PC-9 (cell line): Measurements from ENCODE around the gene NTM. TPM values are rescaled to one million over a fixed set of nuclear protein-coding genes. Genes with fewer than 3 reads are reported as not detected.

ENCODE experiments used
- BruUV-seq: library from RNA; stranded (reverse); fragments of 400-500 nt; replicated peaks from 2 replicates; lab custom pipeline; 2021; lab: Mats Ljungman, UMichigan
- CTCF ChIA-PET: fragments of 300-600 bp; sonication (Branson Sonifier 250); formaldehyde crosslinking; loops from one replicate; lab custom pipeline; 2022; ENCODE audit warnings: antibody characterized with exemption; lab: Charles Lee
- POLR2A ChIA-PET: fragments of 300-600 bp; sonication (Branson Sonifier 250); formaldehyde crosslinking; loops from one replicate; lab custom pipeline; 2022; ENCODE audit warnings: antibody characterized with exemption; ENCODE audit not compliant: unreplicated experiment; lab: Charles Lee
- DNase-seq, 2 experiments: peaks; one replicate each; pipeline versions ENCODE4 v3.0.0 to v3.0.0-alpha.2; 2015 to 2022; ENCODE audit warnings: mixed read lengths in 1 of 2
- H2AFZ ChIP-seq: fragments of 200-600 bp; sonication (generic); 2 replicates; pipeline ENCODE4 v1.8.1; 2017; ENCODE audit warnings: antibody characterized with exemption
- H3F3A ChIP-seq: fragments of 200-600 bp; sonication (generic); 2 replicates; pipeline ENCODE4 v1.8.1; 2017; ENCODE audit warnings: antibody characterized with exemption, mild to moderate bottlenecking, low read depth; ENCODE audit not compliant: insufficient read depth
- H3K27ac ChIP-seq: fragments of 200-600 bp; sonication (generic); 2 replicates; pipeline ENCODE4 v1.6.1; 2016; ENCODE audit warnings: mixed run types
- H3K27me3 ChIP-seq: fragments of 200-600 bp; sonication (generic); 2 replicates; pipeline ENCODE4 v1.6.1; 2016; ENCODE audit warnings: low read depth, mixed run types; ENCODE audit not compliant: insufficient read depth
- H3K36me3 ChIP-seq: fragments of 200-600 bp; sonication (generic); 2 replicates; pipeline ENCODE4 v1.6.1; 2016; ENCODE audit warnings: low read depth, mixed run types
- H3K4me1 ChIP-seq: fragments of 200-600 bp; sonication (generic); replicated peaks from 2 replicates; pipeline ENCODE4 v1.6.1; 2016; ENCODE audit warnings: mixed run types; ENCODE audit not compliant: insufficient read depth
- H3K4me2 ChIP-seq: fragments of 200-600 bp; sonication (generic); 2 replicates; pipeline ENCODE4 v1.6.1; 2017; ENCODE audit warnings: mixed run types
- H3K4me3 ChIP-seq: fragments of 200-600 bp; sonication (generic); 2 replicates; pipeline ENCODE4 v1.6.1; 2016; ENCODE audit warnings: mixed run types
- H3K79me2 ChIP-seq: fragments of 200-600 bp; sonication (generic); 2 replicates; pipeline ENCODE4 v1.6.1; 2017; ENCODE audit warnings: low read depth, mixed run types
- H3K9me2 ChIP-seq: fragments of 200-600 bp; sonication (generic); 2 replicates; pipeline ENCODE4 v1.8.1; 2017; ENCODE audit warnings: mild to moderate bottlenecking; ENCODE audit not compliant: insufficient read depth
- H3K9me3 ChIP-seq: fragments of 200-600 bp; sonication (generic); 2 replicates; pipeline ENCODE4 v1.8.1; 2016; ENCODE audit warnings: low read depth; ENCODE audit not compliant: insufficient read depth
- H4K20me1 ChIP-seq: fragments of 200-600 bp; sonication (generic); 2 replicates; pipeline ENCODE4 v1.8.1; 2017; ENCODE audit not compliant: insufficient read depth
- CTCF ChIP-seq: fragments of 200-600 bp; sonication (generic); conservative IDR thresholded peaks from 2 replicates; pipeline ENCODE4 v1.6.1; 2017; ENCODE audit warnings: mixed run types, antibody characterized with exemption, mild to moderate bottlenecking, moderate library complexity
- EZH2 ChIP-seq: fragments of 200-600 bp; sonication (generic); IDR thresholded peaks from 2 replicates; pipeline ENCODE4 v1.8.0; 2017; ENCODE audit warnings: antibody characterized with exemption, low read depth
- intact Hi-C: fragments of 100-400 bp; cut with micrococcal nuclease; formaldehyde crosslinking; loops from one replicate; pipeline ENCODE4 v1.10.0; 2022; ENCODE audit not compliant: unreplicated experiment
- total RNA-seq: library from RNA; stranded (reverse); gene quantifications from 2 replicates; pipeline ENCODE4 v1.2.3, GENCODE V29; 2021

NTM gene
- total RNA-seq, 1 experiment from 2014 or later: not detected

- Histone ChIP-seq H3K9me3 (no peaks in the 10 kb centered on the region), H3K4me2 (no peak overlapping the region), H3K27me3 (peaks cover 27% of the 10 kb centered on the region; the same call in 1 of the 2 replicates), H3F3A (no peaks in the 10 kb centered on the region), H4K20me1 (no peaks in the 10 kb centered on the region), H3K4me1 (no peaks in the 10 kb centered on the region), H3K79me2 (no peaks in the 10 kb centered on the region), H3K4me3 (no peak overlapping the region), H2AFZ (no peak overlapping the region), H3K36me3 (no peaks in the 10 kb centered on the region), H3K9me2 (no peaks in the 10 kb centered on the region), H3K27ac (no peak overlapping the region)
- BruUV-seq: no TSS peak
- ChIA-PET CTCF (no interaction called here), POLR2A (no interaction called here)
- intact Hi-C loops: no loop called here
- TF ChIP-seq EZH2 (no peak), CTCF (no peak)
- no peak for DNase-seq
Observed at GRCh38 chr11:131855320-131855719, 484.9 kb downstream of the NTM start.

- no peak for DNase-seq
- H3K27ac ChIP-seq: no peak overlapping the region
- no peaks in the 10 kb centered on the region for H3K36me3 ChIP-seq
- no peak overlapping the region for H3K4me3 ChIP-seq
- H2AFZ ChIP-seq: no peak overlapping the region
- intact Hi-C loops: no loop called here
- no peaks in the 10 kb centered on the region for H3K79me2 ChIP-seq
- TF ChIP-seq CTCF (no peak), EZH2 (no peak)
- peaks cover 27% of the 10 kb centered on the region; the same call in 1 of the 2 replicates for H3K27me3 ChIP-seq
- H3K4me2 ChIP-seq: no peak overlapping the region
- no peaks in the 10 kb centered on the region for H3K4me1 ChIP-seq
- H4K20me1 ChIP-seq: no peaks in the 10 kb centered on the region
- POLR2A ChIA-PET: no interaction called here
- H3K9me3 ChIP-seq: no peaks in the 10 kb centered on the region
- no peaks in the 10 kb centered on the region for H3K9me2 ChIP-seq
- CTCF ChIA-PET: no interaction called here
- H3F3A ChIP-seq: no peaks in the 10 kb centered on the region
- no TSS peak for BruUV-seq
Observed at GRCh38 chr11:131857246-131857645, 486.8 kb downstream of the NTM start.

DNA sequence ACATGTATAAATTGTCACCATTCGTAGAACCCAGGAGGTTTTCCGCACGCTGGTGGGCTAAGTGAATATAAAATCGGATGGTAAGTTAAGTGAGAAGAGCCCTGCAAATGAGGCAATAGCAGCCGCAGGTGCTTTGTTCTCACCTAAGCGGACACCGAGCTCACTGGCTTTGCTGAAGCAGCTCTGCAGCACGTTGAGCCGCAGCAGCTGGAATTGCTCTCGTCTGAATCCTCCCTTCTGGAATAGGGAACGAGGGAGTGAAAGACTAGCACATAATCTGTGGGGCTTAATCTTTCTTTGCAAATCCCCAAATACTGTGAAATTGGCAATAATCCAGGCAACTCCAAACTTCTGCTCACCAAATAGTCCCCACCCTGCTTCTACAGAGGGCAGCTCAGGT lies 488.1 kb downstream of the NTM start:
- Histone ChIP-seq H3K4me3 (no peak overlapping the region), H3K9me3 (no peaks in the 10 kb centered on the region), H3F3A (no peaks in the 10 kb centered on the region), H3K4me1 (no peaks in the 10 kb centered on the region), H4K20me1 (no peaks in the 10 kb centered on the region), H3K79me2 (no peaks in the 10 kb centered on the region), H3K27me3 (peaks cover 27% of the 10 kb centered on the region; the same call in 1 of the 2 replicates), H3K4me2 (no peak overlapping the region), H2AFZ (no peak overlapping the region), H3K27ac (no peak overlapping the region), H3K9me2 (no peaks in the 10 kb centered on the region), H3K36me3 (no peaks in the 10 kb centered on the region)
- no peak for DNase-seq
- intact Hi-C loops: no loop called here
- BruUV-seq: no TSS peak
- ChIA-PET POLR2A (no interaction called here), CTCF (no interaction called here)
- TF ChIP-seq EZH2: no peak
- no peak for TF ChIP-seq CTCF
